ENCODE results near the gene TMEM245.

The TMEM245 gene

DNA sequence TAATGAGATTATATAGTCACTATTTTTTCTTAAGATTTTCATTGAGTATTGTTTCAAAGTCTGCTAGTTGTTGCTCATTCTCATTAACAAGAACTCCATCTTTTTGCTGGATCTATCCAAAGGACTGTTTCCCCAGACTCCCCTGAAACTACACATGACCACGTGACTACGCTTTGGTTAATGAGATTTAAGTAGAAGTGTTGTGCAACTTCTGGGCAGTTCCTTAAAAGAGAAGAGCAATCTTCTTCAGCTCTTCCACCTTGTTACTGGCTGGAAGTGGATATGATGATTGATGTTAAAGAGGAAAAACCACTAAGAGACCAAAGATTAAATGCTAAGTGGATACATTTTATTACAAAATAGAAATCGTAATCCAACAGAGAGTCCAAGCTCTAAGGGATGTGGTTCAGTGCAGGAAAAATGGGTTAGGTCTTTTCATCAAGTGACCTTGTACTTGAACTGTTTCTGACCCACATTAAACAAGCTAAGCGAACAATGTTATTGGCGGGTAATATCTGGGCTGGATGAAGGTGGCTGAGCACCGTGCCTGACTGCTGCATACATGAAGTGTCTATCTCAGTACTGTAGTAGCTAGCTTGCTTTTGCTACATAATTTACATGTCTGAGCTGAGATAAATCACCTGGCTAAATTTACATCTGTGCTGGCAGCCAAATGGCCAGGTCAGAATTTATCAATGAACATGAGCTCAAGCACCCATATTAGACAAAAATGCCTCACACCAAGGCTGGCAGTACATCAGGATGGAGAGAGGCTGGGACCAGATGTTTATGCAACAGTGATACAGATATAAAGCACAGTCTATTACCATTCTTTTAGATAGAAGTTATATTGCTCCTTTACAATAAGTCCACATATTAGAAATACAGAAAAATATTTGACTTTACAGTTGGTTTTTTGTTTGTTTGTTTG lies 98.9 kb downstream of the TMEM245 start:
- DNase-seq, result no peak

DNA sequence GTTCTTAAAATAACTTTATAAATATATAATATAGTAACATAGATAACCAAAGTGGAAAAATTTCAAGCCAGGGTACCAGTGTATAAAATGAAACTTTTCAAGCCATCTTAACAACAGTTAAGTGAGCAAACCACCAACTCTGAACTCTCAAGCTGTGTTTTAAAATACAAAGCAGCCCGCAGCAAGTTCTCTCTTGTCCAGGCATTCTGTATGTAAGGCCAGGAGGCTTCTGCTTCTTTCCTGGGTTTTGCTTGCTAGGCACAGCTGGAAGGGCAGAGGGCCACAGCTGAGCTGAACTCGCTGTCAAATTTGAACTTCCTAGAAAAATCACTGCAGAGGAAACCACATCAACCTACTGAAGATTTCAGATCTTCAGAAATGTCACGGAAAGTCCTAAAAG lies 99.6 kb downstream of the TMEM245 start:
- DNase-seq, result no peak

DNA sequence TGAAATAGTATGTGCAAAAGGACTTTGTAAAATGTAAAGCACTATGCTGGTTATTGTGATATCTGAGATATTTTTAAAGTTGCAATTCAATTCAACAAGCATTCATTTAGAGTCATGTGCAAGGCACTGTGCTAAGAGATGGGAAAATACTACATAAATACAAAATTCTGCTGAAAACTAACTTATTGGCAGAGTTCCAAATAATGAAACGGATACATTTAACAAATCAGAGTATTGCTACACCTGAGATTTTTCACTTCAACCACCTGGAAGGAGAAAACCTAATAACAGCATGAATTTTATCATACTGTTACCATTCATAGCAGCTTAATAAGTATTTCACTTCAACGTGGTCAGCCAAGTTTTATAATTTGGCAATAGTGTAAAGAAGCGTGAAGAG lies 100.3 kb downstream of the TMEM245 start:
- DNase-seq, result no peak

DNA sequence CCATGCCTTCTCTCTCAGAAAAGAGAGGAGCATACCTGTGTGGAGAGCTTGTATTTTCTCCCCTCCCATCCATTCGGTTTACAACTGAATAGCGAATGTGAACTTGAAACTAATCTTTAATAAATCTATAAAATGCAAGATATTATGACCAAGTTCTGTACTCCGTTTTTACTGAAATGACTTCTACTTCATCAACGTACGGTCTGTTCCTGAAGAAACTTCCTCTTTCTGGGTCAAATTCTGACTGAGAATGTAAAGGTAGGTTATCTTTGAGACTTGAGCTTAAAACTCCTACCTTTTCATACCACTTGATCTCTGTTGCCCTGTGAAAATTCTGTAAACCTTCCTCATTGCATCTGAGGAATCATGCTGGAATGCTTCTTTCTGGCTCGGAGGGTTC lies 102.3 kb downstream of the TMEM245 start:
- DNase-seq, result no peak

DNA sequence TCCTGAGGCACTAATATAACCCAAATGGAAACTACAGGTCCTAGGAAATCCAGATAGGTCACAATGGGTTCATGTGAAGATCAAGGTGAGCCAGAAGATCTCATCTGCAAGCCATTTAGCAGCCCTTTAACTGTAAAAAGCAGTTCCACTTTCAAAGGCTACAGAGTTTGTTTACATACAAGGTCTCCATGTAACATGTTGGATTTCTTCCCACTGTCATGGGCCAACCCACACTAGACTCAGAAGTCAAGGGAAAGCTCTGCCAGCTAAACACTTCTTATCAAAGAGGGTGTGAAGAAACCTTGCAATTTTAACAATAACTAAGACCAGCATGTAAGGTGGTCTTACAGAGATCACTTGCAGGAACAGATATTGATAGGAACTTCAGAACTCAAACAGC lies 102.7 kb downstream of the TMEM245 start:
- no peak for DNase-seq

DNA sequence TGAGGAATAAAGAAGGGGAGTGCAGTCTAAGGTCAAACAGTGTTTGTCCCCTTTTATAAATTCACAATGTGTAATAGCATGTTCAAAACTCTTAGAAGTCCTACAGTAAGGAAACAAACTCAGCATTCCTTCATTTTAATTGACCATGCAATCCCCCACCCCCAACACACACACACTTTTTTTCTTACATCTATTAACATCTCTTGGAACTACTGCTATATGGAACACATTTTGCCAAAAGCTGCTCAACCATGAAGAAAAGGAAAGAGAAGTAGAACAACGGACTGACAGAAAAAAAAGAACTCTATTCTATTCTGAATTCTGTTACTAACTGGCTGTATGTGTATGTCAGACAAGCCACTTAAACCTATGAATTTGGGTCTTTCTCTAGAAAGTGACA lies 103.6 kb downstream of the TMEM245 start:
- no peak for DNase-seq

DNA sequence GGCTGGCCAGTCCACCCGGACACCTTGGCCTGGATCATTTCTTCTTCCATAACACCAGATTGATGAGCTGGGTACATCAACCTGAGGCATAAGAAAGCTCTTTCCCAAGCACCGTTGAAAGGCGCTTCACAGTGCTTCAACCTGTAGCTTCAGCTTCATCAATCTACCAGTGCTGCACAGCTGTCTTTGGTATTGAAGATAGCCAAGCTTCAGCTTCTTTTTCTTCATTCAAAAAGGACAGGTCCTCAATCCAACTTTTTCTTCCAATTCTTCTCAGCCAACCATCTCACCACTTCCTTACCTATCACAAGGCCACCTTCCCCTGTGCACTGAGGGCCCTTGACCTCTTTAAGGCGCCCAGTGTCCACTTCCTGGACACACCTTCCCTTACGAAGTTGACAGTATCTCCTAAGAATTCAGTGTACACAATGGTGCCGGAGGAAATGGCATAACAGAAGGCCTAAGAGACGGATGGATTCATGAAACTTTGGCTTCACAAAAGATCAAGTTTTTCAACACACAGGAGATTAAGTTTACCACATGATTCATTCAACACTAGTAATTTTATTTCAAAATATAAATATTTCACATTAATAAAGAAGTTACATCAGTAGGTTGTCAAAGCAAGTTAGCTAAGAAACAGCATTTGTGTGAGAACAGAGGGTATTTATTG lies 105.0 kb downstream of the TMEM245 start:
- no peak for DNase-seq

DNA sequence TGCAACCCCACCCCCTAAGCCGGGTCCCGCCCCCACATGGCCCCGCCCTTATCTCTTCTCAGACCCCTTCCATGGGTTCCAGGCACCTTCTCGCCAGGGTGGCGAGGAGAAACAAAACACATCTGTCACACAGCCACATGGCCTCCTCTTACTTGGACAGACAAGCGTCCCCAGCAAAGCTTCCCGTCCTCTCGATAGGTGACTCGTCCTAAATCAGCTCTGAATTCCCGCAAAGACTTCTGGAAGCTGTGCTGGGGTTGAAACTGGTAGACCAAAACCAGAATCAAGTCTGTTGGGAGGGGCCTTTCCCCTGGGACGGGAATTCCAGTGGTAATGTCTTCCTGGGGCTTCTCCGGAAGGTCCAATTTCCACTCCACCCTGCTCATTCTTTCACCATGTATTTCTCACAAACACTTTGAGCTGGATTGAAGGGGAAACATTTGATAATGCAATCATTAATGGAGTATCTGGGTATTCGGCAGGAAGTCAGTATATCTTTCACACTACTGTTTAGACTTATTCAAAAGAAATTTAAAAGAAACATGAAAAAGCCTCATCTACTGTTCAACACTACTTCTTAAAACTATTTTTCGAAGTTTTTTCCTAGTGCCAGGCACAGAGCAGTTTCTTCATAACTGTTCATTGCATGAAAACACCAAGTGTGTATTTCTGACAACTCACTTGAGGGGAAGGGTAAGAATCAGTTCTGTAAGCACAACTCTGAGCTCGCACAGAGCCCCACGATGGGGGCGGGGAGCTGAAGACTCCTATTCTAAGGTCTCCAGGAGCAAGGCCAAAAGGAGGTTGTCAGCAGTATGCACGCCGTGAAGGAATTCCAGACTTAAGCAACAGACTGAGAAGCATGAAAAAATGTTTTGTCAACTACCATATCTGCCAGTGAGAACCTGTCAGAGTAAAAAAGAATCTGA lies 105.8 kb downstream of the TMEM245 start:
- DNase-seq, result no peak

DNA sequence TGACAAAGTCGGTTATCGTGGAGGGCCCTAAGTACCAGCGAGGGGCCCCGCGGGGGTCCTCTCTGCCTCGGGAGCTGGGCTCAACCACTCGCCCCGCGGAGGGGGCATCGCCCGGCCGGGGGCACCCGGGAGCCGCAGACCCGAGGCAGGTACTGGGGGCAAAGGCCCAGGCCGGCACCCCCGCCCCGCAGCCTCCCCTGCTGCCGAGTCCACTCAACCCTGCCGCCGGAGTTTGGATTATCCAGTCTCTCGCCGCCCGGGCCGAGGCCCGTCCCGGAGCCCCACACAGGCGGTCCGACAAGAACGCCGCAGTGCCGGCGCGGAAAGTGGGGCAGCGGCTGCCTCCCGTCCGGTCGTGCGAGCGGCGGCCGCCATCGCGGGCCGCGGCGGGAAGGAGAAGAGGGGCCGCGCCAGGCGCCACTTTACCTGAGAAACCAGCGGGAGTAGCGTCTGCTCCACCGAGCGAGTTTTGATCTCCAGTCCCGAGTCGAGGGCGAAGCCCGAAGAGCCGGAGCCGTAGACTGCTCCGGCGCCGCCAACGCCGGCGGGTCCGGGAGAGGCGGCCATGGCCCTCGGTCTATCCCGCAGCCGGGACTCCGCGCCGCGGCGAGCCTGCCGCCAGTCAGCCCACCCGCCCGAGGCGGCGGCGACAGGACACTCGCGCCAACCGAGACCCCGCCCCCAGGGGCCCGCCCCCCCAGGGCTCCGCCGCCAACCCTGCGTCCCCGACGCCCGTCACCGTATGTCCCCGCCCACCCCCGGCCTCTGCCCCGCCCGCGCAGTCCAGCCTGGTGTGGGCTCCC lies 106.7 kb downstream of the TMEM245 start, which contains the start of gene CTNNAL1:
Gene CTNNAL1, minus strand, starts transcription at position 624 of the 803 bp plus-strand sequence. Its CDS starts 57 bp downstream, at position 567.
- peak; percentile 84 for DNase-seq

DNA sequence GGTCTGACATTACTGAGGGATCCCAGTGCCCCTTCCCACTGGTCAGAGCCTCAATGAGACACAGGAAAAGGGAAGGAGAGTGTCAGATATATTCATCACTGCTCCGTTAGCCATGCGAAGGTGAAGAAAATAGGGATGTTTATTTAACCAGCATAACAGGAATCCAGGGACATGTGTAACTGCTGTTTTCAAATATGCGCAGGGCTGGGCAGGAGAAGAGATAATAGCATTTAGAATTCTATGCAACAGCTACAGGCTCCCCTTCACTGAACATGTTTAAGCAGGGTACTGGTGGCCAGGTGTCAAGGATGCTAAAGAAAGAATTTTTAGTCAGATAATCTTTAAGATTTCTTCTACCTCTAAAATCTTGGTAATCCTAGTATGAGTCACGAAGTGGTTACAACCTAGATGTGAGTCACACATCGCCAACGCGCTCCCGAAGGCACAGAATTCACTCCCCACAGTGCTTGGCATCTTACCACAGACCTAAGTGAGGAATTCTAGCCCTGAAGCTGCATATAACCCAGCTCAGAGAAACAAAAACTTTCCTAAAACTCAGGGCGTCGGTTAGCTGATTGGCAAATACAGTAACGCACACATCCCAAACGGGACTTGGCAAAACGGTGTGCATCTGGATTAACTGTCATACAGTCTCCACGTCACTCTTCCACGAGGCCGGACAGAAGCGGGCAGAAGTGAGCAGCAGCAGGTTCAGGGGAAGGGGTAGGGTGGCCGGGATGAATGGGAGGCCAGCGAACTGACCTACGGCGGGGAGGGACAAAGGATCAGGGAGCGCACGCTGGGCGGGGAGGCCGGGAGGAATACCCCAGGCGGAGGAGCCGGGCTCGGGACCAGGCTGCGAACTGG lies 107.5 kb downstream of the TMEM245 start:
- DNase-seq, result peak; percentile 17

DNA sequence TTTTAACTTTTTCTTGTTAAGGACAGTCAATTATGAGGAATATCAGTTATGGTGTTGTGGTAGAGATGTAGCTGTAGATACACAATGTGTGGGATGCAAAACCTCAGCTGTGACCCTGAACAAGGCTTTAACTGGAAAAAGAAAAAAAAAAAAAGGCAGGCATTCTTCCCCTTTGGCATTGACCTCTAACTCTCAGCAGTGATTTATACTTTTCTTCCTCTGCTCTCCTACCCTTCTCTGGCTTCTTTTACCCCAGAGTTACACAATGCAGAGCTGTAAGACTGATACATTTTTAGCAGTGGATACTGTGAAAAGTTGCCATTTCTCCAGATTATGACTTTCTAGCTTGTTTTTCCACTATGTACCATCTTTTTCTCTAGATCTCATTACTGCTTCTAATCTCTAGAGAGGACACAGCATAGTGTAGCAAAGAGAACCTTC lies 108.5 kb downstream of the TMEM245 start:
- DNase-seq, result no peak

DNA sequence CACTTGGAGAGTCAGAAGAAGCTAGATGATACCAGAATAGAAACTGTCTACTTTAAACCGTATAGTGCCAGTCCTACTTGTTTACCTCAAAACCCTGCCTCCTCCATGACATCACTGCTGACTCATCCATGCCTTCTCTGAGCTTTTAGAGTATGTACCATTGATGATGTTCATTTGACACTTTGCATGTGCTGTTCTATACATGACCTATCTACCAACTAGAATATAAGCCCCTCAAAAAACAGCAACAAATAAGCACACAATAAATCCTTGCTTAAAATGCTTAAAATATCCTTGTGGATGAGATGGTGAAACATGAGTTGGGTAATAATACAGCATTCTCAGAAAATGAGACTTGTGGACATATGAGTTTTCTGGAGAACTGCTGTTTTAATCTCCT lies 109.0 kb downstream of the TMEM245 start:
- DNase-seq, result no peak

DNA sequence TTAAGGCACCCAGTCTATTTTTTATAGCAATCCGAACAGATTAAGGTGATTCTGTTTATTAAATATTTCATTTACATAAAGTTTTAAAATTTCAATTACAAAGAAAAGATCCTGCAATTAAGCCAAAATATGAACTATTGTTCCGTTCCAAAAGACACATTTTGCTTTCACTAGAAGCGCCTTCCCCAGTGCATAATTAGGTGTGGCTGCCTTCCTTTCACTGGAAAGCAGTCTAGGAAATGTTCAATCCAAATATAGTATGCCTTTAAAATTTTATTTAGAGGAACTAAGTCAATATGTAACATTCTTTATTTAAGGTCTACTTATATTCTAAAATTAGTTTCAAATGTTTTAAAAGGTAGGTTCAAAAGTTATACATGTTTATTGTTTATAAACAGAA lies 114.1 kb downstream of the TMEM245 start:
- DNase-seq, result no peak

DNA sequence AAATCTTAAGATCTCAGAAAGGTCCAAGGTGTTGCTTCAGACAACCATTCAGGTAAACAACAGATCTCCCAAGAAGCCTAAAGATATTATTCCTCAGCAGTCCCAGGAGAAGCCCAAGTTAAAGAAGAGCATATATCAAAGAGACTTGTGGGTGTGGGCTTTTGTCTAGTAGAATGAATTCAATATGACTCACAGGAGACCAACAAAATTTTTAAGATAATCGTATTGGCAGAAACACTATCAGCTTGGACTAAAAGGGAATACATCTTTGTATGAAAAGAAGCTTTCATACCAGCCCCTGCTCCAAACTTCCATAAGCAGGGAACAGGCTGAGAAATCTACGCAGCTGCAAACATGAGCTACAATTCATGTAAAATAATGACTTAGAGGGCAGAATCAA lies 116.6 kb downstream of the TMEM245 start:
- DNase-seq, result no peak

DNA sequence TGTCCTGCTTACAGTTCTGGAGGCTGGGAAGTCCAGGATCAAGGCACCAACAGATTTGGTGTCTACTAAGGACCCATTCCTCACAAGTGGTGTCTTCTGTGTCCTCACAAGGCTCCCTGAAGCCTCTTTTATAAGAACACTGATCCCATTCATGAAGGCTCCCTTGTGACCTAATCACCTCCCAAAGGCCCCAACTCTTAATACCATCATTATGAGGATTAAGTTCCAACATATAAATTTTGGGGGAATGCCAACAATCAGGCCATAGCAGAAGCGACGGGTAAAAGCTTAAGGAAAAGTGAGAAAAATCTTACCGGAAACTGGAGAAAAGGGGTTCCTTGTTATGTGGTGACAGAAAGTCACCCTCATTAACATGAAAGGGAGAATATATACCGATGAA lies 117.6 kb downstream of the TMEM245 start:
- DNase-seq, result no peak

DNA sequence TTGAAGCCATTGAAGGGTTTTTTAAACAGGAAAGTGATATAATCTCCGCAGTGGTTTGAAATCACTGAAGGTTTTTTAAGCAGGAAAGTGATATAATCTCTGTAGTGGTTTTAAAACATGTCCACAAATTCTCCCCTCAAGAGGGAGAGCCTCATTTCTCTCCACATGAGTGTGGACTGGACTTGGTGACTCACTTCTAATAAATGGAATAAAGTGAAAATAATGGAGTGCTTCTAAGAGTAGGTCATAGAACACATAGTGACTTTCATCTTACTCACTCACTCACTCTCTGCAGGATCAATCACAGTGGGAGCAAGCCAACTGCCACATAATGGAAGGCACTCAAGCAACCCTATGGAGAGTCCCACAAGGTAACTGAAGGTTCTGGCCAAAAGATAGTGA lies 118.5 kb downstream of the TMEM245 start:
- no peak for DNase-seq

DNA sequence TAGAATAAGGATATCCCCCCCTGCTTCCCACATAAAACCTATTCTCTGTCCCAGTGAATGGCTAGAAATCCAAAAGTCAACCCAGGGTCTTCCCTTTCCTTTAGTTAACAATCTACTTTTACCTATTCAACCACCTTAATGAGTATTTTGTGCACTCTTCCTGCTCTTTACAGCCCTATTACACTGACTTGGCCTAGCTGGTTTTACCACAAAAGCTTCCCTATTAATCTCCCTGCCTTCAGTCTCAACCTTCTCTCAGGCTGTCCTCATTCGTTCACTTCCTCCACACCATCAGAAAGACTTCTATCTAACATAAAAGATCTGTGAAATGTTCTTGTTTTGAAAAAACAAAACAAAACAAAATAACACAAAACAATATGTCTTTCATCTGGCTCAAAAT lies 122.6 kb downstream of the TMEM245 start:
- no peak for DNase-seq

DNA sequence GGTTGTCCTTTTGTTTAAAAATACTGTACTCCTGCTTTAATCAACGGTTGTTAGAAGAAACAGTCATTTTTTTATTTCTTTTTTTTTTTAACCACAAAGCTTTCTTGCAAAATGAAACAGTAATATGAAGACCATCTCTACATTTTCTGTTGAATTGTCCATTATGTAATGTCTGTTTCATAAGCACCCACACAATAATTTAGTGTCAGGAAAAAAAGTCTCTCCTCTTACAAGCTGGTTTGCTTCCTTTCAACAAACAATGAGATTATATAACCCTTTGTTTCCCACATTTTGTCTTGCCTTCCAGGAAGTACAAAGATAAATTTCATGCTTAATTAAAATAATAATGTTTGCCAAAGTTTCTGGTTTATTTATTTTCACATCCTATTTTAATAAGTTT lies 123.1 kb downstream of the TMEM245 start:
- DNase-seq, result no peak

DNA sequence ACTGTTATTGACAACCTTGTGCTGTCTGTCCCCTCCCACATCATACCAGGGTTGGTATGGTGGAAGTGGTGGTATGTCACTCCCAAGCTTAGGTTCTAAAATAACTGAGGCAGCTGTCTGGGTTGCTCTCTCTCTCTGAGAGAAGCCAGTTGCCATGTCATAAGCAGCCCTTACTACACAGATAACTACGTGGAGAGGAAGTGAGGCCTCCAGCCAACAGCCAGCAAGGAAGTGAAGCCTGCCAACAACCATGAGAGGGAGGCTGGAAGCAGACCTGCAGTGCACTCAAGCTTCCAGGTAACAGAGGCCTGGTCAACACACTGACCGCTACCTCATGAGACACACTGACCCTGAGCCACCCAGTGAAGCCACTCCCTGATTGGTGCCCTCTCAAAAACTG lies 125.1 kb downstream of the TMEM245 start:
- no peak for DNase-seq

DNA sequence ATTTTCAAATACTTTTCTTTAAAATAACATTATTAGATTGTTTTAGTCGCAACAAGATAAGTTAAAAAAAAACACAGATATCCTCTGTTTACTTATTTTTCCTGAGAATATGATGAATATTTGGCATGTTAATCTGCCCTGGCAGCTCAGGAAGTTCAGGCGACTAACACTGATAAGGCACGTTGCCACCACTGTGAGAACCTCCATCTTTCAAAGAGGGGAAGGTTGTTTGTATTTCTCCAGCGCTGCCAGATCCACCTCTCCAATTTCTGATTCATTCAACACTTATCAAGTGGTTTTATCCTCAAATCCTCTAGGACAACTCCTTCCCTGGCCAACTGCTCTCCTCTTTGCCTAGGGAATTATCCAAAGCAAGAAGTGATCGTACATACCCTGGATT lies 128.3 kb downstream of the TMEM245 start:
- no peak for DNase-seq

DNA sequence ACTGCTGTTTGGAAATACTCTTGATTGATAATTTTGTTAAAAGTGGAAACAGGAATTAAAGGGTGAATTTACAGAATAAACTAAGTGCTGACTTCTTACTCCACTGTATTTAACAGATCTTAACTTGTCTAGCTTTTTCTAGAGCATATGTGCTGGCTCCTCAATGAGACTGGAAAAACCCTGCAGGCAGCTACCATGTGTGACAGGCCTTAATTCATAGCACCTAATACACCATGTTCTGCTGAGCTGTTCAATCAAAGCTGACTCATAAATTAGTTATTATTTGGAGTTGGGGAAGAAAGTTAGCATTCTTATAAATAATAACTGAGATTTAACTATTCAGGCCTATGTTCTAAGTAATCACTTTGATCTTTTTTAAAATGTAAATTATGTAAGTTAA lies 135.9 kb downstream of the TMEM245 start:
- no peak for DNase-seq
